ENCODE data around the gene CELA2A. TPM values are rescaled to one million over a fixed set of nuclear protein-coding genes. Genes with fewer than 3 reads are reported as not detected.

Gene CELA2A
- polyA plus RNA-seq, 1 donor (not counting 4 experiments of a cell fraction or from before 2014, with no cell fraction given), result not detected

DNA sequence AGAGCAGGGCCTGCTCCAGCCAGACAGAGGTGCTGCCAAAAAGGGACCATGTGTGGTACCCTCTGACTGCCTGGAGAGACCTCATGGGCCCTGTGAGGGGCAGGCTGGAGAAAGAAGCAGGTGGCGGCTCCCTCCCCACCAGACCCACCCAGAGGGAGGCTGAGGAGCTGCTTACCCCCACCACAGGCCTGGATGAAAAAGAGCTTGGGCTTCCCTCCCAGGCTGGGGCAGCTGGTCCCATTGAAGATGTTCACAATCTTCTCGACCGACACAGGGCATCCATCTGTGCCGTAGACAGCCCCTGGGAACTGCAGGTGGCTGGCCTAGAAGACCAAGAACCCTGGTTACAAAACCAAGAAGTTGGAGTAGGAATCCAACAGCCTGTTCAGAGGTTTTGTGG lies 47.9 kb downstream of the CELA2A start:
- Histone ChIP-seq H3K4me2 (ENCODE audit: control insufficient read depth, extremely low read depth, insufficient read depth, low read depth, low read length) (no peak overlapping the region), H3K9ac (ENCODE audit: control insufficient read depth, extremely low read depth, insufficient read depth, low read length) (no peak overlapping the region), H3K36me3 (ENCODE audit: control insufficient read depth in 2 of 2, extremely low read depth in 1 of 2, insufficient read depth in 2 of 2, low read length in 2 of 2) (no peaks in the 10 kb centered on the region), H3K4me1 (ENCODE audit: control insufficient read depth, extremely low read depth, insufficient read depth, low read length) (no peaks in the 10 kb centered on the region), H4K20me1 (ENCODE audit: control insufficient read depth, extremely low read depth, insufficient read depth, low read length) (no peaks in the 10 kb centered on the region), H3K4me3 (ENCODE audit: control insufficient read depth in 2 of 3, extremely low read depth in 1 of 3, insufficient read depth in 2 of 3, low read depth in 1 of 3, low read length in 3 of 3) (no peak overlapping the region), H2AFZ (ENCODE audit: control insufficient read depth, low read length) (no peak overlapping the region), H3K27me3 (ENCODE audit: control insufficient read depth, extremely low read depth, insufficient read depth, low read length) (no peaks in the 10 kb centered on the region), H3K79me2 (ENCODE audit: control insufficient read depth, insufficient read depth, low read length) (no peaks in the 10 kb centered on the region), H3K9me1 (ENCODE audit: control insufficient read depth, extremely low read depth, insufficient read depth, low read length) (no peaks in the 10 kb centered on the region), H3K9me3 (ENCODE audit: control insufficient read depth, low read depth, low read length) (no peaks in the 10 kb centered on the region), H3K27ac (ENCODE audit: control insufficient read depth, insufficient read depth, low read length) (no peak overlapping the region)
- dilution Hi-C loops (cut with MboI; ENCODE audit: extremely low pct_ligation_motif_present, low sequenced_read_pairs), result no loop called here
- DNase-seq (ENCODE audit: low read depth, low spot score), result no peak
- TF ChIP-seq, protein P1, sequence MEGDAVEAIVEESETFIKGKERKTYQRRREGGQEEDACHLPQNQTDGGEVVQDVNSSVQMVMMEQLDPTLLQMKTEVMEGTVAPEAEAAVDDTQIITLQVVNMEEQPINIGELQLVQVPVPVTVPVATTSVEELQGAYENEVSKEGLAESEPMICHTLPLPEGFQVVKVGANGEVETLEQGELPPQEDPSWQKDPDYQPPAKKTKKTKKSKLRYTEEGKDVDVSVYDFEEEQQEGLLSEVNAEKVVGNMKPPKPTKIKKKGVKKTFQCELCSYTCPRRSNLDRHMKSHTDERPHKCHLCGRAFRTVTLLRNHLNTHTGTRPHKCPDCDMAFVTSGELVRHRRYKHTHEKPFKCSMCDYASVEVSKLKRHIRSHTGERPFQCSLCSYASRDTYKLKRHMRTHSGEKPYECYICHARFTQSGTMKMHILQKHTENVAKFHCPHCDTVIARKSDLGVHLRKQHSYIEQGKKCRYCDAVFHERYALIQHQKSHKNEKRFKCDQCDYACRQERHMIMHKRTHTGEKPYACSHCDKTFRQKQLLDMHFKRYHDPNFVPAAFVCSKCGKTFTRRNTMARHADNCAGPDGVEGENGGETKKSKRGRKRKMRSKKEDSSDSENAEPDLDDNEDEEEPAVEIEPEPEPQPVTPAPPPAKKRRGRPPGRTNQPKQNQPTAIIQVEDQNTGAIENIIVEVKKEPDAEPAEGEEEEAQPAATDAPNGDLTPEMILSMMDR (optimal IDR thresholded peaks at IDR 0.05 in 1 of 3, IDR thresholded peaks at IDR 0.05 in 1 of 3, conservative IDR thresholded peaks at IDR 0.05 in 1 of 3; ENCODE audit: extremely low read depth in 1 of 3, insufficient read depth in 2 of 3, low read length in 3 of 3), result no peak
- TF ChIP-seq EZH2 (IDR thresholded peaks at IDR 0.05; ENCODE audit: low read length), result no peak
- no peak for FAIRE-seq

DNA sequence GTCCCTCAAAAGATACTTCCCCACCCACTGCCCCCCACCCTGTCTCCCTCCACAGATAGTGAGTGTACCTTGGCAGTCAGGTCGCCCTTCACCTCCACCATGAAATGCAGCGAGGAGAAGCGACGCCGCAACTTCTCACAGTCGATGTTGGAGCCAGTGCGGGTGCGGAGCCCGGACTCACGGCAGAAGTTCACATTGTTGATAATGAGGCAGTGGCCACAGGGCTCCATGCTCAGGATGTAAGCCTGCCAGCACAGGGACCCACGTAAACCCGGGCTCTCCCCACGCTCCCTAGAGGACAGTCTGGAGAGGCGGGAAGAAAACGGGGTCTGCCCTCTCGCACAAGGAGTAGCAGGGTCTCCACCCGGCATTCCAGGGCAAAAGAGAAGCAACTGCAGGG lies 50.3 kb downstream of the CELA2A start:
- no peak overlapping the region for H3K27ac ChIP-seq (ENCODE audit: control insufficient read depth, insufficient read depth, low read length)
- no peak overlapping the region for H3K4me2 ChIP-seq (ENCODE audit: control insufficient read depth, extremely low read depth, insufficient read depth, low read depth, low read length)
- no peaks in the 10 kb centered on the region for H3K79me2 ChIP-seq (ENCODE audit: control insufficient read depth, insufficient read depth, low read length)
- no peak for DNase-seq (ENCODE audit: low read depth, low spot score)
- no peak overlapping the region for H3K4me3 ChIP-seq (ENCODE audit: control insufficient read depth in 2 of 3, extremely low read depth in 1 of 3, insufficient read depth in 2 of 3, low read depth in 1 of 3, low read length in 3 of 3)
- no peak overlapping the region for H3K9ac ChIP-seq (ENCODE audit: control insufficient read depth, extremely low read depth, insufficient read depth, low read length)
- no peaks in the 10 kb centered on the region for H3K27me3 ChIP-seq (ENCODE audit: control insufficient read depth, extremely low read depth, insufficient read depth, low read length)
- no peaks in the 10 kb centered on the region for H3K9me3 ChIP-seq (ENCODE audit: control insufficient read depth, low read depth, low read length)
- H3K9me1 ChIP-seq (ENCODE audit: control insufficient read depth, extremely low read depth, insufficient read depth, low read length), result no peaks in the 10 kb centered on the region
- dilution Hi-C loops (cut with MboI; ENCODE audit: extremely low pct_ligation_motif_present, low sequenced_read_pairs), result no loop called here
- no peaks in the 10 kb centered on the region for H3K4me1 ChIP-seq (ENCODE audit: control insufficient read depth, extremely low read depth, insufficient read depth, low read length)
- no peaks in the 10 kb centered on the region for H3K36me3 ChIP-seq (ENCODE audit: control insufficient read depth in 2 of 2, extremely low read depth in 1 of 2, insufficient read depth in 2 of 2, low read length in 2 of 2)
- TF ChIP-seq, protein P1 (optimal IDR thresholded peaks at IDR 0.05 in 1 of 3, IDR thresholded peaks at IDR 0.05 in 1 of 3, conservative IDR thresholded peaks at IDR 0.05 in 1 of 3; ENCODE audit: extremely low read depth in 1 of 3, insufficient read depth in 2 of 3, low read length in 3 of 3), result no peak
- TF ChIP-seq EZH2 (IDR thresholded peaks at IDR 0.05; ENCODE audit: low read length), result no peak
- FAIRE-seq, result no peak
- no peaks in the 10 kb centered on the region for H4K20me1 ChIP-seq (ENCODE audit: control insufficient read depth, extremely low read depth, insufficient read depth, low read length)
- H2AFZ ChIP-seq (ENCODE audit: control insufficient read depth, low read length), result no peak overlapping the region

Data from keratinocyte (primary cell).